Activated T-helper 1 cell treated with anti-CD3 and anti-CD28 coated beads, Interleukin-2, amount 50 U/mL, for 16 hours (primary cell): ENCODE data around the gene AGAP1.

Source experiments
- DNase-seq, 2 donors: peaks; one replicate each; pipeline ENCODE4 v3.0.0-alpha.2; 2020; ENCODE audit warnings: low read depth in 1 of 2, low spot score in 1 of 2

The AGAP1 gene

DNA sequence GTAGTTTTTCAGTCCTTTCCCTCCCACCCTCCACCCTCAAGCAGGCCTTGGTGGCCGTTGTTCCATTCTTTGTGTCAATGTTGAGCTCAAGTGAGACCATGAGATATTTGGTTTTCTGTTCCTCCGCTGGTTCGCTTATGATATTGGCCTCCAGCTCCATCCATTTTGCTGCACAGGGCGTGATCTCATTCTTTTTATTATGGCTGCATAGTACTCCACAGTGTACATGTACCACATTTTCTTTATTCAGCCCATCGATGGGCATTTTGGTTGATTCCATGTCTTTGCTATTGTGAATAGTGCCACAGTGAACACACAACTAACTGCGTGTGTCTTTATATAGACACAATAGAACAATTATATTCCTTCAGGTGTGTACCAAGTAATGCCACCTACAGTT, 14.1 kb downstream of the AGAP1 start:
- no peak for DNase-seq

- DNase-seq, result no peak
Measured at GRCh38 chr2:235508371-235509160, 14.7 kb downstream of the AGAP1 start.

- no peak for DNase-seq
Measured at GRCh38 chr2:235510318-235510717, 16.5 kb downstream of the AGAP1 start.

GRCh38 chr2:235511187-235511661, 17.4 kb downstream of the AGAP1 start:
- DNase-seq, result no peak

DNA sequence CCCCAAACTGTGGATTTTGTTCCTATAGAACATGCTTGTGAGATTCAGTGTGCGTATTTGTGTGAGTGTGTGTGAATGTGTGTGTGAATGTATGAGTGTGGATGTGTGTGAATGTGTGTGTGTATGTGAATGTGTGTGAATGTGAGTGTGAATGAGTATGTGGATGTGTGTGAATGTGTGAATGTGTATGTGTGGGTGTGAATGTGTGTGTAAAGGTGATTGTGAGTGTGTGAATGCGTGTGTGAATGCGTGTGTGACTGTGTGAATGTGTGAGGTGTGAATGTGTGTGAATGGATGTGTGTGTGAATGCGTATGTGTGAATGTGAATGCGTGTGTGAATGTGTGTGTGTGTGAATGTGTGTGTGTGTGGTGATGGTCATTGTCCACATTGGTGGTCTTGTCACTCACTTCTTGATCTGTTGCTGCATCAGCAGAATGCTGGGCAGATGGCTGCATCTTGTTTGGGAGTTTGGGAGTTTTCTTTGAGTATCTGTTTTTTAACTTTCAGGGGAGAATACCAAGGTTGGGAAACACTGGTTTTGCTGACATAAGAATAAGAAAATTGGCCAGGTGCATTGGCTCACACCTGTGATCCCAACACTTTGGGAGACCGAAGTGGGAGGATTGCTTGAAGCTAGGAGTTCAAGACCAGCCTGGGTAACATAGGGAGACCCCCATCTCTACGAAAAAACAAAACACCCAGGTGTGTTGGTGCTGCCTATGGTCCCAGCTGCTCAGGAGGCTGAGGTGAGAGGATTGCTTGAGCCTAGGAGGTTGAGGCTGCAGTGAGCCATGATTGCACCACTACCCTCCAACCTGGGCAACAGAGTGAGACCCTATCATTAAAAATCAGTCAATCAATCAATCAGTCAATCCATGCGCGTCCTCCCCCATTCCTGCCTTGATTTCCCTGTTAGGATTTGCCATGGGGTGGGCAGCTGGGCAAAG, 18.2 kb downstream of the AGAP1 start:
- DNase-seq, result no peak

GRCh38 chr2:235512699-235513053, 18.8 kb downstream of the AGAP1 start:
- DNase-seq, result no peak

- no peak for DNase-seq
Measured at GRCh38 chr2:235513984-235514626, 20.3 kb downstream of the AGAP1 start.

DNA sequence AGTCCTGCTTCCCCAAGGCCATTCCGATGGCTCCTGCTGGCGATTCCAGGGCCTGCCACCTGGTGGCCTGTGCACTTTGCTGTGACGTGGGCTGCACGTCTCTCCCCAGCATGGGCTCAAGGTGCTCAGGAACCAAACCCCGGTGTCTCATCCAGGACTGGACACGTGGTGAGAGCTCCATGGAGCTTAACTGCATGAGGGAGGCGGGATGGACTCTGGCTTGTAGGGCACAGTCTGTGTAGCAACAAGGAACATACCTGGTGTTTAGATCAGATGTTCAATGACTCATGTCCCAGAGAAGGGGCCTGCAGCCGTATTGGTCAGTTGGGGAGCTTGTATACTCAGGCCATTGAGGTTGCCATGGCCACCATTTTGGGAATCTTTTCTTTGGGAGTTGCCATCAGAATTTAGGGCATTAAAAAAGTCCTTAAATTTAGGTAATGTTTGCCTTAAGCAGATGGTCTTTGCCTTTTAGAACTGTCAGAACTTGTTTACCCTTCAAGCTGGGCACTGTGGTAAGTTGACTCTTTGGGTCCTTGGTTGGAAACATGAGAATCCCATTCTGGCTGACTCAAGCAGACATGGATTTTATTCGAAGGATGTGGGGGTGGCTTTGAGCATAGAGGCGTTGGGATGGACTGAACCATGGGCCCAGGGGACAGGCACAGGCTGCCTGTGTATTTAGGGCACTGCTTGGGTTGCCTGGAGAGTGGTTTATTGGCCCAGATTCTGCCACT, 21.0 kb downstream of the AGAP1 start:
- DNase-seq, result no peak

DNA sequence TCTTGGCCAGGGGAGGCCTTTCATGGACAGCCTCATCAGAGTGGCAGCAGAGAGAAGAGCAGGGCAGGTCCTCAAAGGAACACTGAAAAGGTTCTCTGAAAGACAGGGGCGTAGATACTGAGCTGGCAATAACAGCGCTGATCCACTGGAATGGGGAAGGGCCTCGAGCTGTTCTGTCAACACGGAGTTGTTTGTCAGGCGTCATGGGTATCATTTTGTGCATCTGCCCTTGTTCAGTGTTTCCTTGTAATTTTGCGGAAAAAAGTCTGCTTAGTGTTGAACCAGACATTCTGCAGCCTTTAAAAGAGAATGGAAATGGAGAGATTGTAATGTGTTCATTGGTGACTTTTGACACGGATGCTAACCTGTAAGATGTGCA, 21.5 kb downstream of the AGAP1 start:
- no peak for DNase-seq

GRCh38 chr2:235515821-235516220, 22.0 kb downstream of the AGAP1 start:
- no peak for DNase-seq

GRCh38 chr2:235516257-235516656, 22.4 kb downstream of the AGAP1 start:
- no peak for DNase-seq

GRCh38 chr2:235518322-235519090, 24.7 kb downstream of the AGAP1 start:
- no peak for DNase-seq

- no peak for DNase-seq
Measured at GRCh38 chr2:235520787-235521186, 26.9 kb downstream of the AGAP1 start.

GRCh38 chr2:235521844-235522243, 28.0 kb downstream of the AGAP1 start:
- DNase-seq, result no peak

GRCh38 chr2:235523021-235523420, 29.2 kb downstream of the AGAP1 start:
- DNase-seq, result no peak

DNA sequence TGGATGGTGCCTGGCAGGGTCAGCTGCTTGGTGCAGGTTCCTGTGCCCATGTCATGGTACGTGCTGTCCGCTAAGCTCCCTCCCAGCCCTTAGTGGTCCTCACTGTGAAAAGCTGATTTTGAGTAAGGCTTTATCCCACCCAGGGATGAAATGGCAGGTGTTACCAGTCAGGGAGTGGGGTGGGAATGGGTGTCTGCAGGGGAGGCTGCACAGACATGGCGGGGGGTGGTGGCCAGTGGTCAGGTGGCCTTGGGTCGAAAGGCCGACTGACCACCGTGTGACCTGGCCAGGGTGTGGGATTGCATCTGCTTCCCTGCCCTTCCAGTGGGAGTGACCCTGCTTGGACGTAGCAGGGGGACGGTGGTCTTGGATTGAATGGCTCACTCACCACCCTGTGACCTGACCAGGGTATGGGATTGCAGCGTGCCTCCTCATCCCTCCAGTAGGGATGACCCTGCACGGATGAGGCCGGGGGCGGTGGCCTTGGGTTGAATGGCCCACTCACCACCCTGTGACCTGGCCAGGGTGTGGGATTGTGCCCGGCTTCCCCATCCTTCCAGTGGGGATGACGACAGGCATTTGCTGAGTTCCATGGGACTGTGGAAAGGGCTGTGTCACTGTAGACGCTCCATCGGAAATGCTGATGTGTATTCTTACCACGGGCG, 29.8 kb downstream of the AGAP1 start:
- DNase-seq, result no peak

DNA sequence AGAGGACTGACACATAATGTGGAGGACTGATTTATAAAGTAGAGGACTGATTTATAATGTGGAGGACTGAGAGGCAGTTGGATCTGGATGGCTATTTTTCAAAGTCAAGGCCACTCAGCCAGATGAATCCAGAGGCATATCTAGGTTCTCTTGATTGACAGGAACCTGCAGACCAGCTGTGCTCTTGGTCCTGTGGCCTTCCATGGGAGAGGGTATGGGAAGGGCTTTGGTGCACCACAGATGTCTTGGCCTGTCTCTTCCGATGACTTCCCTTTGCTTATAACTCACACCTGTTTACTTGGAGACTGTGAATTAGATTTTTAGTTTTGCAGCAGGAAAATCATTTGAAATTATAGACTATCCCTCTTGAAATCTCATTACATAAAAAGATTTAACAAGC, 32.3 kb downstream of the AGAP1 start:
- DNase-seq, result no peak

GRCh38 chr2:235527806-235528469, 34.1 kb downstream of the AGAP1 start:
- no peak for DNase-seq

DNA sequence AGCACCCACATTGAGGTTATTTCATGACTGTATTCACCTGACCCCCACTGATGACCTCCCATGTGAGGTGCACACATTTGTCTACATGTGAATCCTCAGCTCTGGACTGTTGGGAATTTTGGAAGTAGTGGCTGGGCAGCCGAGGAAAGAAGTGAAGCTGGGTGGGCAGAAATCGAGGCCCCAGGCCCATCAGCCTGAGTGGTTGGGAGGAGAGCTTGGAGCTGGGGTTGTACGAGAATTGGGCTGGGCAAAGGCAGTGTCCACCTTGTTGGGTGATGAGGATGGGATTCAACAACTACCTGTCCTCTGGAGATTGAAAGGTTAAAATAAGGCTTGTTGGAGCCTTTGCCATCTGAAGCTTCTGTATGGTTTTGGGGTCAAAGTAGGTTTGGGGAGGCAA, 35.8 kb downstream of the AGAP1 start:
- DNase-seq, result no peak
